ENCODE results near the gene SHROOM1.
A peak's percentile ranks its signal among the peaks of the same experiment; 100 is the strongest.
"Not testable (repeated sequence)": the region's sequence is repeated elsewhere in the genome, so short reads cannot be mapped to it uniquely, and the experiment has no call there.

SHROOM1 gene, protein sequence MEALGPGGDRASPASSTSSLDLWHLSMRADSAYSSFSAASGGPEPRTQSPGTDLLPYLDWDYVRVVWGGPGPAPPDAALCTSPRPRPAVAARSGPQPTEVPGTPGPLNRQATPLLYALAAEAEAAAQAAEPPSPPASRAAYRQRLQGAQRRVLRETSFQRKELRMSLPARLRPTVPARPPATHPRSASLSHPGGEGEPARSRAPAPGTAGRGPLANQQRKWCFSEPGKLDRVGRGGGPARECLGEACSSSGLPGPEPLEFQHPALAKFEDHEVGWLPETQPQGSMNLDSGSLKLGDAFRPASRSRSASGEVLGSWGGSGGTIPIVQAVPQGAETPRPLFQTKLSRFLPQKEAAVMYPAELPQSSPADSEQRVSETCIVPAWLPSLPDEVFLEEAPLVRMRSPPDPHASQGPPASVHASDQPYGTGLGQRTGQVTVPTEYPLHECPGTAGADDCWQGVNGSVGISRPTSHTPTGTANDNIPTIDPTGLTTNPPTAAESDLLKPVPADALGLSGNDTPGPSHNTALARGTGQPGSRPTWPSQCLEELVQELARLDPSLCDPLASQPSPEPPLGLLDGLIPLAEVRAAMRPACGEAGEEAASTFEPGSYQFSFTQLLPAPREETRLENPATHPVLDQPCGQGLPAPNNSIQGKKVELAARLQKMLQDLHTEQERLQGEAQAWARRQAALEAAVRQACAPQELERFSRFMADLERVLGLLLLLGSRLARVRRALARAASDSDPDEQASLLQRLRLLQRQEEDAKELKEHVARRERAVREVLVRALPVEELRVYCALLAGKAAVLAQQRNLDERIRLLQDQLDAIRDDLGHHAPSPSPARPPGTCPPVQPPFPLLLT

DNA sequence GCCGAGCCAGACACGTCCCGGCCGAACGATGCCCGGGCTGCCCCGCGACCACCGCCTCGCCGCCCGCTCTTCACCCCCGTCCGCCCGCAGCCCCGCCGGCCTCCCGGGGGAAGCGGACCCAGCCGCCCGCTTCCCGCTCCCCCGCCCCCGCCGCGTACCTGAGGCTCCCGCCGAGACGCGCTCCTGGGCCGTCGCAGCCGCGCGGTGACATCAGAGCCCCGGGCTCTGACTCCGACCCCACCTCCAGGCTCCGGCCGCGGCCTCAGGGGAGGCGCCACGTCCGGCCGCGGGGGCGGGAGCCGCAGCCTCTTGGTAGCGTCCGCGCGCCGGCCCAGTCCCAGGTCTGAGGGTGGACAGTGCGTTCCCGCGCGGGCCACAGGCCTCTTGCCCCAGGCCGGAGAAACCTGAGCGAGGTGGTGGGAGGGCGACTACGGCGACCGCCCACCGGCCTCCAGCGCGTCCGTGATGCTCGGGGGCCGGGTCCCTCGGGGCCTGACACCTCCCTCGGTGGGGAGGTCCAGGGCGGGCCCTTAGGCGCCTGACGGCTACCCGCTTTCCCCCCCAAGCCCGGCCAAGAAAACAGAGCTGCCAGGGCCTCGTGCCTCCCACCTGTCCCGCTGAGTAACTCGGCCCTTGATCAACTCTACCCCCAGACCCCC, at the start of gene SHROOM1:
SHROOM1 (minus strand) TSS at position 212 of the 659 bp plus-strand sequence. CDS start 4,507 bp downstream, outside the sequence.
- no peak for DNase-seq

DNA sequence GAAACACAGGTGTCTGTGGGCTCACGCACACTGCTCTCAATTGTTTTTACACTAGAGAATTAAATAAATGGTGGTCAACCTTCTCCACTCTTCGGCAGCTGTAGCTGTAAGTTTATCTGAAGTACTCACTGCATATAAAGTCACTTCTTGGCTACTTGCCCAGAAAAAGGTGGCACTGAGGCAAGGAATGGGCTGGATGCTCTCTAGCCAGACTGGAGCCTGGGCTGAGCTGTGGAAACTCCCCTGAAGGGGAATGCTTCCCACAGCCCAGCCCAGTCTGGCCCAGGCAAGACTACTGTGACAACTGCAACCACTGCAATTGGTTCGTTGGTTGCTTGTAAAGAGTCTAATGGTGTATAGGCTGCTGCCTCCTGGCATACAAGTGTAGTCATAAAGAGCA, 47.5 kb upstream of the SHROOM1 start:
- no peak for DNase-seq

DNA sequence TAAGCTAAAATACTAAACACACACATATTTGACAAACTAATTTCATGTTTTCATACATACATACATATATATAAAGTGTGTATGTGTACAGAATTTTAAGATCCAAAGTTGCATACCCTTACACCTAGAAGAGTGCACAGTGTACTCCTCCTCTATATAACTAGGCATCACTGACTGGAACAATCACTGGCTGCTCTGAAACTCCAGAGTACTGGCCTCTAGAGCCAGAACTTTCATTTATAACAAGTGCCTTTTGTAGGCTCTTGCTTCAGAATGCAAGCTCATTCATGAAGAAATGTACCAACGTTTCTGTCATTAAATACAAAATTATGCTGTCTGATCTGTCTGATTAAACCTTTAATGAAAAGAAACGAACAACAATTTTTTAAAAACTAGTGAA, 47.0 kb upstream of the SHROOM1 start:
- DNase-seq, result no peak

DNA sequence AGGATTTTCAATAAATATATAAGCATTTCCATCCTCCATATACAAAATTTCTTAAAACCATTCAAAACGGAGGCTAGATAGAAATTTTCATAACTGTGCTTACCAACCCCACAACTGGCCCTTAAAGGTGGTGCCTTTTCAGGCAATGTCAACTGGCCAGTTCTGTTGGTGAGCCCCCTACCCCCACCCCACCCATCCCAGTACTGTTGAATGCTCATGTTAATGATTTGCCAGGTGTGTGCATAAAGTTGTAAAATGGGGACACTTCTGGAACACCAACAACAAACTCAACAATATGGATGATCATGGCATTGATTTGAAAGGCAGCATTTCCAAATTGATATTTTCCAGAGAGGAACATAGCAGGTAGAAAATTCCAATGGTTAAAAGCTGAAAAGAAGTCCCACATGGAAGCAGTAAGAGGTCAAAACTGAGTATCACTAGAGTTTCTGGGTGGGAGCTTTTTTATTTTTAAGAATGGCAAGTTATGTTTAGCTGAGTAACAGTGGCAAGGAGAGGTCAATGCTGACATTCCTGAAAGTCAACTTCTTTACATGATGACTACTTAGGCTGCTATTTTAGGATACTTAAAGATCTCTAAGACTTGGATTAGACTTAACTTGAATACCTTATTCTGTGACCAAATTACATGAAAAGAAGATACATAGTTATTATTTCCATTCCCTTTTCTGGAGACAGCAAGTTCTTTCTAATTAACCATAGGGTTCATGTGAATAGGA, 45.7 kb upstream of the SHROOM1 start:
- no peak for DNase-seq

DNA sequence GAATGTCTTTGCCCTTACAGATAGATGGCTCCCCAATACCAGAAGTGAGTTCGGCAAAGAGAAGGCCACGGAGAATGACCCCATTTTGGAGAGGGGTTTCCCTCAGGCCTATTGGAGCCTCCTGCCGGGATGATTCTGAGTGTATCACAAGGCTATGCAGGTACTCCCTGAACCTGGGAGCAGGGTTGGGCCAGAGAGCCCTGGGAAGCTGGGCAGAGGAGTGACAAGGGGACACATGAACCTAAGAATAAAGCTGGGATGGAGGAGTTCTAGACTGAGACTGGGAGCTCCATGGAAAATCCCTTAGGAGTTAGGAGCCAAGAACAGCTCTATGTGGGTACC, 43.5 kb upstream of the SHROOM1 start:
- DNase-seq, result no peak

DNA sequence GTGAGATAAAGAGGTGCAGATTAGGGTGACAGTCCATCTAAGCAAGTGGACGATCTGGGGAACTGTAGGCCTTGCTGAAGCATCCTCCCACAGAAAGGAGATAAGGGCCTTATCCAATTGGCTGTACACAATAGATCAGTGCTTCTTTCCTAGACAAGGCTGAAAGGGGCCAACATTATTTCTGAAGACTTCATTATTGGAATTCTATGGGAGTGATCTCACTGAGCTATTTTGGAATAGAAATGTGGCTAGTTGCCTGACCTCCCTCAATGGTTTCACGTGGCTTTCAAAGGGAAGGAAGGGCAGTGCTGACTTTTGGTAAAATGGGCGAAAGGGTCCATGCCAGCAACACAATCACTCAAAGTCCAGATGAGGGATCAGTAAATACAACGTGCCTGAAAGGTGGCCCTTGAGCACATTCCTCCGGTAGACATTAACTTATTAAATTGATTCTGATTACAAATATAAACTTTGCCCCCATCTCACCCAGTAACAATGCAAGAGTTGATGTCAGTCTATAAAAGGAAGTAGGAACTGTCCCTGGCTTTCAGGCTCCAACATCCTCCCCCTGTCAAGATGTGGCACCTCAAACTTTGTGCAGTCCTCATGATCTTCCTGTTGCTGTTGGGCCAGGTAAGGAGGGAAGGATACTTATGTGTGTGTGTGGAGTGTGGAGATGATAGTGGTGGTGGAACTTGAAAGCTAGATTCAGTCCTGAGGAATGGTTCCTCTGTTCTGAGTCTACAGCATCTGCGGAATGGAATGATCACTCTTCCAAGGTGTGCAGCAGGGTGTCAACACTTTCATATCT, 42.9 kb upstream of the SHROOM1 start, which contains the start of gene LEAP2:
LEAP2 (plus strand) TSS at position 550 of the 811 bp plus-strand sequence; CDS start at position 577, 27 bp downstream.
- DNase-seq, result no peak

DNA sequence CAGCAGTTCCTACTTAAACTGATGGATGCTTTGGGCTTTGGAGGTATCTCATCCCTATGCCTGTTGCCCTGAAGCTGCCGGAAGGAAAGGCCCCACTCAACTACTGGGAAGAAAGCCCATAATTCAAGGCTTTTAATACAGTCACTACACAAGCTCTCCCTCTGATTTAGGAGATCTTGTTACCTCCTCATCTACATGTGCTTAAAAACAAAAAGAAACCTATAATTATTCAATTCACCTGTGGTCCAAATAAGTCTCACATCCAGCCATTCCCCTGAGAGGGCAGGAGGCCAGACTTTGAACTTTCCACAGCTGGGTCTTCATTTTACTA, 42.3 kb upstream of the SHROOM1 start:
- no peak for DNase-seq

DNA sequence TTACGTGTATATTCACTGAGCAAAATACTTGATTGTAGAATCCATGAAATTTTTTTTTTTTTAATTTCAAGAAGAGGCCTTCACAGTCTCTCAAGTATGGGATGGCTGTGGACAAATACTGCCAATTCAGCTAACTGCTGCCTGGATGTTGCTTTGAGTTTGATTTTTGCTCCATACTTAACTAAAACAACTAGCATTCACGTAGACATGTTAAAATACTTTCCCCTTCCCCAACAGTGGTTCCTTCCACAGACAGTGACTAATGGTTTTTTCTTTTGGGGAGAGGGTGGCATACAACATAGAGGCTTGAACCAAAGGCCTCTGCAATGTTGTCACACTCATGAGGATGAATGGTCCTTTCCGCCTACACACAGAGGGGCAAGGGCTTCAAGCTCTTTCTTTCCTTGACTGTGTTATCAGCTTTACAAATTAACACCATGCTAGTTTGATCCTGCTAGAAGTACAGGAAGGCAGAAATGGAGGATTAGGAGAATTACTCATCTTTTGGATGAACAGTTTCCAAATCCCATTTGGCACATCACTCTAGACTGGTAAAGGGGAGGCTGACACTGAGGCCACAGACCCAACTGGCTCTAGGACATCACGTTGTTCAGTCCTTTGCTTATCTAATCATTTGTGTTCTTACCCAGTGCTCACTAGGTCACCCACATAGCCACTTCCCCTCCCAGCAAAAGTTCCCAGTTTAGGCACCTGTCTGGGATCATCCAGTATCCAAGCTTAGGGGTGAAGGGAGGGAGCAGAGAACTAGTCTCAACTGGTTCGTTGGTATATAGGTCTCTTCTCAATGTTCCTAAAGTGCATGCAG, 41.2 kb upstream of the SHROOM1 start:
- no peak for DNase-seq

DNA sequence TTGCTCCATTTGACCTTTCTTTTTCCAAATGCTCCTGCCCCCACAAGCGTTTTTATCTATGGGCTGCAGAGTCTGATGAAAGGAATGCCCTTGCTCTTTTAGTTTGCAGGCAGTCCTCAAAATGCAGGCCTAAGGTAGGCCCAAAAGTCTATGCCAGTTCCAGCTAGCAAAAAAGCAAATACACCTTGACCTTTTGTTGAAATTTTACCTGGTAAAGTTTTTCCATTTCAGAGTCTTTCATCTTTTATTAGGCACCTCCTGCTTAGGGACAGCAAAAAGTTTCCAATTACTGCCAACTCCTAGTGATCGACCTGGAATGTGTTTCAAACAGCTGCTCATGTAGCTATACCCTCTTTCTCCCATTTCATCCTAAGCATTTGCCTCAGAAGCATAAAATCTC, 40.4 kb upstream of the SHROOM1 start:
- no peak for DNase-seq

DNA sequence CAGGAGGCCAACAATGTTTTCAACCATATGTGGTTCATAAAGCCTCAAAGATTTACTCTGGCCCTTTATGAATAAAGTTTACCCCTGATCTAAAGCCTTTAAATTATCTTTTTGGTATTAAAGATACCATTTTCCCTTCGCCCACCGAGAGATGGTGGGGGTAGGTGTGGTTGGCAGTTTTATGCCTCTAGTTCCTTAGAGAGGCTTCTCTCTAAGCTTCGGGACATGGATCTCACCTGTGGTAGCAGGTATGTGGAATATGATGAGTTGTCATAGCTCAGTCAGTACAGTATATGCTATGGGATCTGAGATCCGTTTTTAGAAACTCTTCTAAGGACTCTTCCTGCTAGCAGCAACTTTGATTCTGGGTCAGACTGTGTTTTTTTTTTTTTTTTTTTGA, 38.3 kb upstream of the SHROOM1 start:
- DNase-seq, result no peak

DNA sequence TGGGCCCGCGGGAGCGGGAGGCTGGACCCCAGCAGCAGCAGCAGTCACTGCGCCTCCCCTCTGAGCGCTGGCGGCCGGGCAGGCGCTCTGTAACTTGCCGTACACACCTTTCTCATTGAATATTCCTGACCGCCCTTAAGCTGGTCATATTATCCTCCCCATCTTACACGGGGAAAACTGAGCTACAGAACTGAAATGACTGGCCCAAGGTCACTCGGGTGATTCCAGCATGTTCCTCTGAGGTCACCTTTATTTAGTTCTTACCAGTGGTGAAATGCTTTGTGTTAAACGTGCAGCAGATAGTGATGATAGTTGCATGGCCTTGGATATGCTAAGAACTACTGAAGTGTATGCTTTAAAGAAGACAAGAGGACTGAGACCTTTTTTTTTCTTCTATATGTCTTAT, 36.6 kb upstream of the SHROOM1 start:
- DNase-seq, result no peak

DNA sequence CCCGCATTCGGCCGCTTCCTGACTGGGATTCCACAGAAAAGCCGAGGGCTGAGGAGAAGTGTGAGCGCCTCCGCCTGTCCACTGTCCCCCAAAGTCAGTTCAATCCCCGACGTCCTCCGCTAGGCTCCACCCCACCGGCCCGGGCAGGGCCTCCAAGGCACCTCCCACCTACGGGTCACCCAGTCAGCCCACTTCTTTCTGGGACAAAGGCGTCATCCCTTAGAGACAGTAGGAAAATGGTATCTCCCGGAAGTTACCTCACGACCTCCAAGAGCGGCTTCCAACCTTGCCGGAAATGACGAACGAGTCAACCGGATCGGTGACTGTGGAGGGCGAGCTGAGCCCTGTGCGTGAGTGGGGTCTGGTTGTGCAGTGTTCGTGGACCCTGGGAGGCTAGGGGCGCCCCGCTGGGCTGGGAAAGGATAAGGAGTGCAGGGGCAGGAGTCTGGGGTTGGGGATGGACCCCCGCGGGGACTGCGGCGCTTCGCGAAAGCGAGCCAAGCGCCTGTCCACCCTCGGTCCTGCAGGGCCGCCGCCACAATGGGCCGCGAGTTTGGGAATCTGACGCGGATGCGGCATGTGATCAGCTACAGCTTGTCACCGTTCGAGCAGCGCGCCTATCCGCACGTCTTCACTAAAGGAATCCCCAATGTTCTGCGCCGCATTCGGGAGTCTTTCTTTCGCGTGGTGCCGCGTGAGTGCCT, 36.0 kb upstream of the SHROOM1 start, which contains the start of the genes GDF9 and UQCRQ:
GDF9 (minus strand) TSS at position 128 of the 704 bp plus-strand sequence. CDS start 1,936 bp downstream, outside the sequence.
UQCRQ (plus strand) TSS at position 301 of the 704 bp plus-strand sequence; CDS start at position 541, 240 bp downstream.
- DNase-seq, result peak; percentile 99

DNA sequence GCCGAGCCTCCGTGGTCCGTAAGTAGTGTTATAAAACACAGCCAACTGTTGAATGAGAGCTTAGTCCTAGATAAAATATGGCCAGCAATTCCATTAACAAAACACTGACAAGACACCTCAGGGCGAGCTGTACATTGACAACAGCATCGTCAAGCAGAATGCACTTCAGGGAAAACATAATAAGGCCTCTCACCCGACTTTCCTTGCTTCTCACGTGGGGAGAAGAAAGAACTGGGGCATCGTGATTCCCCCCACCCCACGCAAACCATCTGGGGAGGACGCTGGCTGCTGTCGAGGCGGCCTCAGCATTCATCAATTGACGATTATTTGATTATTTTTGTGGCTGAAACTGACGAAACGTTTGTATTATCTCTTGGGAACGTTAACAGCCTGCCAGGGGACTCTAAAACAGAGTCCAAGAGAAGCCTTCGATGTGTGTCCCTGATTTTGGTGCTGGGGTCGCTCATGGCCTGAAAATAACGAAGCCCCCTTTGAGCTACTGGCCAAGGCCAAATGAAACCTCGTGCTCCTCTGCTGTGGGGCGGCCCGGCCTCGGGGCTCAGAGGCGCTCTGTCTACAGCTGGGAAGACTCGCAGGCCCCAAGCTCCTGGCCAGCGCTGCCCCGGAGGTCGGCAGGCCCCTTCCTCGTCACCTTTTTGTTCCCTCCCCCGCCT, 35.4 kb upstream of the SHROOM1 start:
- DNase-seq, result no peak

DNA sequence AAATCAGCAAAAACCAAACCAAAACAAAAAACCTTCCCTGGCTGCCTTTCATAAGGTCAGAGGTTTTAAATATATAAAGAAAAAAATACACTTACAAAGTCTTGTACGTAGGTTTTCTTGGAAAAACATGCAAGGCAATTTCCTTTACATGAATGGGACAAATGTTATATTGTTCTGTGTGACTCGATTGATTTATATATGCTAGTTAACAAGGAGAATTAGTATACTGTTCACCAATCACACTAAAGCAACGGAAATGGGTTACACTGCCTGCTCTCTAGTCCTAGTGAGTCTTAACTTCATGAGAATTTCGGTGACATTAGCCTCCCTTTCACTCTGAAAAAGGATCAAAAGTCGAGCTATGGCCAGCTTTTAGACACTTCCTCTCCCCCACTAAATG, 30.3 kb upstream of the SHROOM1 start:
- no peak for DNase-seq

DNA sequence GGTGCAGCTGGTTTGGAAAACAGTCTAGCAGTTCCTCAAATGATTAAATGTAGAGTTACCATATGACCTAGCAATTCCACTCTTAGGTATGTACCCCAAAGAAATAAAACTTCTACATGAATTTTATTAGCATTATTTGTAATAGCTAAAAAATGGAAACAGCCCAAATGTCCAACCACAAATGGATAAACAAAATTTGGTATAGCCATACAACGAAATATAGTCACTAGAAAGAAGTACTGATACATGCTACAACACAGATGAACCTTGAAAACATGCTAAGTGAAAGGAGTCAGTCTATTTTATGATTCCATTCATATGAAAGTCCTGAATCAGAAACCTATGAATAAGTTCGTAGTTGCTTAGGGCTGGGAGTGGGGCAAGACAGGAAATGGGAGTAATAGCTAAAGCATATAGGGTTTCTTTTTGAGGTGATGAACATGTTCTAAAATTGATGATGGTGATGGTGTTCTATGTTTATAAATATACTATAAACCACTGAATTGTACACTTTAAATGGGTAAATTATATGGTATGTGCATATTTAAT, 29.5 kb upstream of the SHROOM1 start:
- DNase-seq, result no peak

DNA sequence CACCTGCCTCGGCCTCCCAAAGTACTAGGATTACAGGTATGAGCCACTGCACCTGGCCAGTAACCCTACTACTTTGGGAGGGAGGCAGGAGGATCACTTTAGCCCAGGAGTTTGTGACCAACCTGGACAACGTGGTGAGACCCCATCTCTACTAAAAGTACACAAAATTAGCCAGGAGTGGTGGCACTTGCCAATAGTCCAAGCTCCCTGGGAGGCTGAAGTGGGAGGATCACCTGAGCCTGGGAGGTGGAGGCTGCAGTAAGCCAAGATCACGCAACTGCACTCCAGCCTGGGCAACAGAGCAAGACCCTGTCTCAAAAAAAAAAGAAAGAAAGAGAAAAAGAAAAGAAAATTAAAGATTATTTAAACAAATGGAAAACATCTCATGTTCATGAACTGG, 25.6 kb upstream of the SHROOM1 start:
- DNase-seq, result no peak

DNA sequence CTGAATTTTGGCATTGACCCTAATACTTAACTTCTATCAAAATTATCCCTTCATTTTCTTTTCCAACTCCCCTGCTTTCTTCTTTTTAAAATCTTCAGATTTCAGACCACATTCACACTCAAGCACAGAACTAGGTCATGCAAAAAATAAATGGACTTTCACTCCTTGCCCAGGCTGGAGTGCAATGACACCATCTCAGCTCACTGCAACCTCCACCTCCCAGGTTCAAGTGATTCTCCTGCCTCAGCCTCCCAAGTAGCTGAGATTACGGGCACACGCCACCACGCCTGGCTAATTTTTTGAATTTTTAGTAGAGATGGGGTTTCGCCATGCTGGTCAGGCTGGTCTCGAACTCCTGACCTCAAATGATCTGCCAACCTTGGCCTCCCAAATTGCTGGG, 24.5 kb upstream of the SHROOM1 start:
- not testable (repeated sequence) for DNase-seq

DNA sequence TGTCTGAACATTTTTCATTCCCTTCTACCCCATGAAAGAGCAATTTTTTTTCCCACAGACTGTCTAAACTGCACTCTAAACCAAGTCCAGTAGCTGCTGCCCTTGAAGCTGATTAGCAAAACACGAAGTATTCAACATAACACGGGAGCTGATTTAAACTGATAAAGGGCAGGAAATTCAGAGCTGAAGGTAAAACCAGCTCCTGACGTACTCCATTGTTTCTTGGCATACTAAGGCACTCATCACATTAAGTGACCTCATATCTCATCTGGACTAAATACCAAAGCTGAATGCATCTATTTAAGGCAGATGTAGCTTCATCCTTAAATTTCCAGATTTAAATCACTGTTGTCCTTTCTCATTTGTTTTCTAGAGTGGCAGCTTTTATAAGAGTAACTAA, 23.9 kb upstream of the SHROOM1 start:
- DNase-seq, result no peak

DNA sequence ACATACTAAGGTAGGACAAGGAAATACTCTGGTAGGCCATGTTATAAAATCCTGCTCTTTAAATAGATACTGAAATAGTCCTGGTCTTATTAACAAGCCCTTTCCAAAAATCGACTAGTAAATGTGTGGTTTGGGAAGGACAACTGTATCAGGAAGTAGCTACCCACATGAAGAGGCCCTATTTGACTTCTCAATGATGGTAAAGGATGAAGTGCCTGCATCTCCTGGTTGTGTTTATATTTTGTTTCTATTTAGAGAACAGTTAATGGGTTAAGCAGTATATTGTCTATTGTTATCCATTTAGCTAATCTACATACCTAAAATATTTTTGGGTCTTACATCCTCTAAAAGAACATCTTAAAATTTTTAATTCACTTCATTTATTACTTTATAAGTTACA, 23.3 kb upstream of the SHROOM1 start:
- DNase-seq, result no peak

All from amniotic stem cell (primary cell).